Thoracic aorta endothelial cell (primary cell): ENCODE measurements around the gene ZFP62. TPM values are rescaled to one million over a fixed set of nuclear protein-coding genes. Genes with fewer than 3 reads are reported as not detected.

Source experiments
- small RNA-seq: library from RNA; depleted of rRNA; stranded (forward); fragments of <200 nt; gene quantifications from one replicate; pipeline ENCODE3, GENCODE V24; 2012
- total RNA-seq: library from RNA; depleted of rRNA; stranded (reverse); fragments of >200 nt; gene quantifications from 2 replicates; pipeline ENCODE4 v1.2.3, GENCODE V29; 2012

The ZFP62 gene
- 21.3 and 23.3 TPM in 2 replicates for total RNA-seq

GRCh38 chr5:180860887-180861822, at the start of gene ZFP62:
Gene ZFP62 (minus strand): TSS chr5:180861276. CDS start chr5:180861219, 57 bp downstream.

GRCh38 chr5:180898621-180899246, 37.7 kb upstream of the ZFP62 start, which contains the start of gene BTNL8:
Gene BTNL8 (plus strand): TSS chr5:180899159. CDS start chr5:180899311, 152 bp downstream.

DNA sequence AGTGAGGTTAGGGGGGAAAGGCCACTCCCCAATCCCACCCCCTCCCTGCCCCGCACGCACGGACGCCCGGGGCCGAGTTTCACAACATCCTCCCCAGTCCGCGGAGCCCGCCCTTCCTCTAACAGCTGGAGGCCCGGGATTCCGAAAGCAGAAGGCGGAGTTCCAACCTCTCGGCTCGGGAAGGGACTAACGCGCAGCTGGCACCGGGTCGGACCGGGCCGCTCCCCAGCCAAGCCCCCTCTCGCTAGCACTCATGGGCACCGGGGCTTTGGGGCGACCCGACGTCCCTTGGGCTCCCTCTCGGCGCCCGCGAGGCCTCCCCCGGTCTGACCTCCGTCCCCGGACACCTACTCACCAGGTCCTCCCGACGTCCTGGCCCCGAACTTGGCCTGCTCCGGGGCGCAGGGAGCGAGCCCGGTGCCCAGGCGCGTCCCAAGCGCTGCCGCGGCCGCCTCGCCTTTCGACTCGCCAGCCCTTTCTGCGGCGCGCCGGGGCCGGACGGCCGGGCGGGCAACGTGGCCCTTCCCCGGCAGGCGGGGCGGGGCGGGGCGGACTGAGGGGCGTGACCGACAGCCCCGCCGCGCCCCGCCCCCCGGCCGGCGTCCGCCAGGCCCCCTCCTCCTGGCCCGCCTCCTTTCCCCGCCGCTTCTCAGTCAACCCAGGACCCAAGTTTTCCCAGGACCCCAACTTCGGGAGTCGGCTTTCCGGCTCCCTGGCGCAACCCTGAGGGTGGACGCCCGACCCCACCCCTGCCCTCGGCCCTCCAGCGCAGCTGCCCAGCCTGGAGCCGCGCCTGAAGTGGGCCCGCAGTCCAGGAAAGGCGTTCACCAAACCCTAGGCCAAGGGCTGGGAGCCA, 58.5 kb downstream of the ZFP62 start, which contains the start of gene MGAT1:
Gene MGAT1, minus strand, starts transcription at position 482 of the 856 bp plus-strand sequence. CDS start 9,835 bp downstream, outside the sequence.

Small RNA genes lying within 50 kb of the gene (small RNA-seq; reads per million reads assigned to genes)
- not detected for gene RF00019

Other genes starting within 250 kb of the ZFP62 start
- gene FLT4, start 211.7 kb downstream of the ZFP62 start, total RNA-seq, result 1.3 and 1.9 TPM in 2 replicates
- not detected in 2 replicates for gene OR2Y1, start 121.2 kb downstream of the ZFP62 start, total RNA-seq
- gene MGAT1, start 58.5 kb downstream of the ZFP62 start, total RNA-seq, result 88.4 and 104 TPM in 2 replicates
- gene BTNL8, start 37.9 kb upstream of the ZFP62 start, total RNA-seq, result not detected in 2 replicates
- not detected in 2 replicates for gene BTNL3, start 127.6 kb upstream of the ZFP62 start, total RNA-seq
- not detected in 2 replicates for gene BTNL9, start 179.0 kb upstream of the ZFP62 start, total RNA-seq